NT2/D1 (cell line): Measurements from ENCODE around the gene PPM1L.
A peak's percentile ranks its signal among the peaks of the same experiment; 100 is the strongest.
"Not testable (repeated sequence)": the region's sequence is repeated elsewhere in the genome, so short reads cannot be mapped to it uniquely, and the experiment has no call there.

Source experiments
- DNase-seq: peaks from one replicate; pipeline ENCODE4 v3.0.0-alpha.2; 2011; ENCODE audit warnings: low read depth, low spot score
- H3K27me3 ChIP-seq: 2 replicates; pipeline ENCODE4 v1.6.0; 2011; ENCODE audit warnings: mild to moderate bottlenecking; ENCODE audit not compliant: insufficient read length, insufficient read depth
- H3K36me3 ChIP-seq: 2 replicates; pipeline ENCODE4 v1.6.1; 2011; ENCODE audit warnings: mild to moderate bottlenecking, low read length, mixed read lengths; ENCODE audit not compliant: insufficient read depth, insufficient read length
- H3K4me1 ChIP-seq: 2 replicates; pipeline ENCODE4 v1.5.1; 2011; ENCODE audit not compliant: insufficient read depth, insufficient read length
- H3K4me3 ChIP-seq: 2 replicates; pipeline ENCODE4 v1.5.1; 2011; ENCODE audit warnings: low read depth; ENCODE audit not compliant: insufficient read length
- H3K9ac ChIP-seq: 2 replicates; pipeline ENCODE4 v1.6.0; 2011; ENCODE audit warnings: low read depth; ENCODE audit not compliant: insufficient read length
- H3K9me3 ChIP-seq: 2 replicates; pipeline ENCODE4 v1.5.1; 2011; ENCODE audit warnings: mild to moderate bottlenecking, low read length; ENCODE audit not compliant: insufficient read depth
- SUZ12 ChIP-seq: IDR thresholded peaks from 2 replicates; pipeline ENCODE4 v1.6.1; 2011; ENCODE audit not compliant: insufficient read length, insufficient read depth; ENCODE audit errors: extremely low read depth
- YY1 ChIP-seq: IDR thresholded peaks from 2 replicates; pipeline ENCODE4 v1.6.1; 2011; ENCODE audit not compliant: insufficient read length, insufficient read depth
- ZNF274 ChIP-seq: IDR thresholded peaks from 2 replicates; pipeline ENCODE4 v1.6.1; 2011; ENCODE audit warnings: mild to moderate bottlenecking, low read depth, low read length

Gene PPM1L

GRCh38 chr3:161028555-161029153, 272.6 kb downstream of the PPM1L start:
- H3K9ac ChIP-seq, result no peak overlapping the region
- no peaks in the 10 kb centered on the region for H3K4me1 ChIP-seq
- H3K27me3 ChIP-seq, result no peaks in the 10 kb centered on the region
- TF ChIP-seq YY1, result no peak
- no peak for TF ChIP-seq ZNF274
- no peak for TF ChIP-seq SUZ12
- H3K36me3 ChIP-seq, result no peaks in the 10 kb centered on the region
- peak; percentile 2 for DNase-seq
- H3K9me3 ChIP-seq, result peaks cover 5% of the 10 kb centered on the region
- no peak overlapping the region for H3K4me3 ChIP-seq

GRCh38 chr3:161031134-161031533, 275.1 kb downstream of the PPM1L start:
- TF ChIP-seq ZNF274, result no peak
- no peak for TF ChIP-seq YY1
- no peak for TF ChIP-seq SUZ12
- H3K4me3 ChIP-seq, result no peak overlapping the region
- DNase-seq, result no peak

DNA sequence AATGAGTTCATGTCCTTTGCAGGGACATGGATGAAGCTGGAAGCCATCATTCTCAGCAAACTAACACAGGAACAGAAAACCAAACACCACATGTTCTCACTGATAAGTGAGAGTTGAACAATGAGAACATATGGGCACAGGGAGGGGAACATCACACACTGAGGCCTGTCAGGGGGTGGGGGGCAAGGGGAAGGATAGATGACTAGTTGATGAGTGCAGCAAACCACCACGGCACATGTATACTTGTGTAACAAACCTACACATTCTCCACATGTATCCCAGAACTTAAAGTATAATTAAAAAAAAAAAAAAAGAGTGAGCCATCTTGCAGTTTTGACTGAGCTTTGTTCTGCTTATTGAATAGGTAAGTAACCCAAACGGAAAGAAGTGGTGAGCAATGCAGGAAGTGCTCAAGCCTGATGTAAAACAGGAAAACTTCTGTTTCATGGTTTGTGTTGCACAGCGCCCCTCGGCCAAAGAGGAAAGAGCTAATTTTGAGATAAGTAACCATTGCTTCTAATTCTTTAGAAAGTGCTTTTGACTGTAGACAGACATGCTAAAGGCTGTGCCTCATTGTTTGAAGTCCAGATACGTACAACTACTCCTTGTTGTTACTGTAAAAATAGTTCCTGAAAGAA, 279.0 kb downstream of the PPM1L start:
- not testable (repeated sequence) for H3K9ac ChIP-seq, H3K4me1 ChIP-seq, DNase-seq, H3K27me3 ChIP-seq, H3K36me3 ChIP-seq, H3K9me3 ChIP-seq, H3K4me3 ChIP-seq

More at GRCh38 chr3:161031134-161031533, 275.1 kb downstream of the PPM1L start:
- Histone ChIP-seq H3K9me3 (no peaks in the 10 kb centered on the region), H3K4me1 (no peaks in the 10 kb centered on the region), H3K36me3 (no peaks in the 10 kb centered on the region), H3K9ac (no peak overlapping the region), H3K27me3 (no peaks in the 10 kb centered on the region)

GRCh38 chr3:161035711-161036110, 279.7 kb downstream of the PPM1L start:
- H3K9me3 ChIP-seq, result no peaks in the 10 kb centered on the region
- H3K9ac ChIP-seq, result no peak overlapping the region
- H3K4me3 ChIP-seq, result no peak overlapping the region
- no peaks in the 10 kb centered on the region for H3K4me1 ChIP-seq
- no peak for TF ChIP-seq SUZ12
- no peak for DNase-seq
- no peaks in the 10 kb centered on the region for H3K36me3 ChIP-seq
- no peaks in the 10 kb centered on the region for H3K27me3 ChIP-seq

- Histone ChIP-seq H3K4me3 (no peak overlapping the region), H3K4me1 (no peaks in the 10 kb centered on the region), H3K27me3 (no peaks in the 10 kb centered on the region), H3K9ac (no peak overlapping the region), H3K9me3 (no peaks in the 10 kb centered on the region), H3K36me3 (no peaks in the 10 kb centered on the region)
- DNase-seq, result no peak
- TF ChIP-seq SUZ12 (no peak), YY1 (no peak), ZNF274 (no peak)
Measured at GRCh38 chr3:161038725-161039124, 282.7 kb downstream of the PPM1L start.

DNA sequence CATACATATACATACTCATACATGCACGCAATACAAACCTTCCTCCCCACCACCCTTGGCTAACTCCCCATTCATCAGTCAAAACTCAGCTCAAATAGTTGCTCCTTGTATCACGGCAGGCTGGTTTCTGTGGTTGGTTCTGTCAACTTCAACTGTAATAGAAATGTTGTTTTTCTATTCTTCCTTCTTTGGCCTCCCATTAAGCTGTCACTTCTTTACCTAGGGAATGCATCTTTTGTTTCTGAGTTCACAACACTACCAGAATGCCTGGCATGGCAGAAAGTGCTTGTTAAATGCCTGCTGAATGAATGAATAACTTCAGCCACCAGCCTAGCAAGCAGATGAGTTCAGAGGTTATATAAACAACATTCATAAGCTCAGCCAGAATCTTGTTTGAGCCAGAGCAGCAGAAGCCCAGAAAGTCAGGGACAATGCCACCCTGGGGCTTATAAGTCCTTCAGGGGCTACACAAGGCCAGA, 286.0 kb downstream of the PPM1L start:
- TF ChIP-seq ZNF274 (no peak), YY1 (no peak), SUZ12 (no peak)
- no peak for DNase-seq
- Histone ChIP-seq H3K27me3 (no peaks in the 10 kb centered on the region), H3K36me3 (no peaks in the 10 kb centered on the region), H3K4me1 (no peaks in the 10 kb centered on the region), H3K9me3 (no peaks in the 10 kb centered on the region), H3K9ac (no peak overlapping the region), H3K4me3 (no peak overlapping the region)

- Histone ChIP-seq H3K9ac (no peak overlapping the region), H3K36me3 (no peaks in the 10 kb centered on the region)
Measured at GRCh38 chr3:161043336-161044035, 287.5 kb downstream of the PPM1L start.

More at GRCh38 chr3:161043336-161044035, 287.5 kb downstream of the PPM1L start:
- H3K9me3 ChIP-seq, result no peaks in the 10 kb centered on the region
- H3K4me1 ChIP-seq, result no peaks in the 10 kb centered on the region
- H3K27me3 ChIP-seq, result no peaks in the 10 kb centered on the region
- TF ChIP-seq YY1, result no peak
- no peak for TF ChIP-seq SUZ12
- no peak for TF ChIP-seq ZNF274
- H3K4me3 ChIP-seq, result no peak overlapping the region
- no peak for DNase-seq
